HepG2 (cell line): ENCODE results near the gene ZNF17. TPM values are rescaled to one million over a fixed set of nuclear protein-coding genes. Genes with fewer than 3 reads are reported as not detected.

Source experiments
- BRF2 ChIP-seq: sonication (generic); formaldehyde crosslinking; IDR thresholded peaks from 2 replicates; pipeline ENCODE4 v1.8.1; 2022; ENCODE audit warnings: mild to moderate bottlenecking, missing genetic modification reagents
- GLMP ChIP-seq: sonication (generic); formaldehyde crosslinking; IDR thresholded peaks from 2 replicates; pipeline ENCODE4 v1.9.0; 2021; ENCODE audit warnings: missing genetic modification reagents, mild to moderate bottlenecking, borderline replicate concordance
- HNRNPL ChIP-seq: fragments of 200-400 bp; formaldehyde crosslinking; IDR thresholded peaks from 2 replicates; pipeline ENCODE4 v1.6.1; 2017; ENCODE audit warnings: mild to moderate bottlenecking, low read depth, low read length
- IKZF1 ChIP-seq: fragments of 450-650 bp; IDR thresholded peaks from 2 replicates; pipeline ENCODE4 v1.7.1; 2016
- MAFK ChIP-seq, 2 experiments: IDR thresholded peaks in 1 of 2; conservative IDR thresholded peaks in 1 of 2; 2 replicates each; pipeline ENCODE4 v1.6.1; 2011; ENCODE audit warnings: improper control_type of control experiment in 2 of 2, low read length in 2 of 2
- PLSCR1 ChIP-seq: sonication (generic); formaldehyde crosslinking; IDR thresholded peaks from 2 replicates; pipeline ENCODE4 v1.5.0; 2020; ENCODE audit warnings: missing genetic modification reagents, mild to moderate bottlenecking, borderline replicate concordance
- RBM39 ChIP-seq: fragments of 200-400 bp; formaldehyde crosslinking; IDR thresholded peaks from one replicate; pipeline ENCODE4 v1.6.1; 2018; ENCODE audit warnings: antibody characterized with exemption, mild to moderate bottlenecking, low read depth, low read length; ENCODE audit not compliant: poor library complexity, severe bottlenecking
- RERE ChIP-seq: IDR thresholded peaks from 2 replicates; pipeline ENCODE4 v1.6.1; 2016; ENCODE audit warnings: low read depth, missing genetic modification reagents, missing compliant biosample characterization
- TCF7L2 ChIP-seq: IDR thresholded peaks from 2 replicates; pipeline ENCODE4 v1.6.1; 2011; ENCODE audit warnings: mild to moderate bottlenecking, low read depth, low read length, moderate library complexity
- YY1 ChIP-seq: IDR thresholded peaks from 2 replicates; pipeline ENCODE4 v1.6.1; 2011; ENCODE audit warnings: low read length, low read depth, moderate library complexity, mild to moderate bottlenecking; ENCODE audit not compliant: insufficient read depth, insufficient replicate concordance
- ZBTB10 ChIP-seq: sonication (generic); formaldehyde crosslinking; IDR thresholded peaks from 2 replicates; pipeline ENCODE4 v1.4.0; 2020; ENCODE audit warnings: missing genetic modification reagents, borderline replicate concordance
- ZBTB7B ChIP-seq: sonication (generic); formaldehyde crosslinking; IDR thresholded peaks from 2 replicates; pipeline ENCODE4 v1.4.0; 2020; ENCODE audit warnings: missing genetic modification reagents
- ZFP36 ChIP-seq: fragments of 150-350 bp; IDR thresholded peaks from 2 replicates; pipeline ENCODE4 v1.6.1; 2018; ENCODE audit warnings: borderline replicate concordance, low read length, low read depth; ENCODE audit not compliant: partially characterized antibody
- ZNF383 ChIP-seq: sonication (generic); formaldehyde crosslinking; IDR thresholded peaks from 2 replicates; pipeline ENCODE4 v1.4.0; 2020; ENCODE audit warnings: missing genetic modification reagents, mild to moderate bottlenecking, borderline replicate concordance
- ZNF543 ChIP-seq: sonication (generic); formaldehyde crosslinking; IDR thresholded peaks from 2 replicates; pipeline ENCODE4 v1.4.0; 2020; ENCODE audit warnings: mild to moderate bottlenecking, missing genetic modification reagents
- ZSCAN20 ChIP-seq: sonication (generic); formaldehyde crosslinking; IDR thresholded peaks from 2 replicates; pipeline ENCODE4 v1.4.0; 2020; ENCODE audit warnings: missing genetic modification reagents, mild to moderate bottlenecking, borderline replicate concordance
- ZSCAN22 ChIP-seq: sonication (generic); formaldehyde crosslinking; IDR thresholded peaks from 2 replicates; pipeline ENCODE4 v1.4.0; 2020; ENCODE audit warnings: mild to moderate bottlenecking, missing genetic modification reagents
- polyA plus RNA-seq, 8 experiments: library from polyadenylated mRNA; depleted of rRNA in 3 of 8; stranded (reverse) in 7 of 8; unstranded in 1 of 8; fragments of >200 nt; fragmentation: Illumina TruSeq in 4 of 8; extraction: Trizol in 4 of 8; gene quantifications; 2 replicates each; pipeline versions ENCODE4 v1.2.1 to v1.2.3, GENCODE V29; 2011 to 2016; ENCODE audit warnings: low read depth in 4 of 8, missing spikeins in 1 of 8, mixed read lengths in 1 of 8; ENCODE audit not compliant: insufficient read depth in 1 of 8
- total RNA-seq, 5 experiments: library from RNA; depleted of rRNA; stranded (reverse); fragments of >200 nt; fragmentation: Illumina TruSeq; extraction: Trizol; gene quantifications; 2 replicates each; pipeline ENCODE4 v1.2.3, GENCODE V29; 2016; ENCODE audit warnings: low read depth in 1 of 5

The ZNF17 gene
- total and polyA plus RNA-seq, 2 of the 13 experiments (the other 11 are each of a cell fraction or from before 2014, with no cell fraction given) = 3.7 to 10.1 TPM

GRCh38 chr19:57362997-57363687, 47.8 kb upstream of the ZNF17 start, which contains the start of the genes TRAPPC2B and ZNF547 (continued):
- no peak; the same call in 1 of the 2 replicates for TF ChIP-seq RERE (CRISPR knock-in tag)
- no peak for TF ChIP-seq MAFK (conservative IDR thresholded peaks at IDR 0.05 in 1 of 2, IDR thresholded peaks at IDR 0.05 in 1 of 2; ENCODE audit: low read length in 2 of 2)
- no peak for TF ChIP-seq ZNF383 (CRISPR knock-in tag)
- TF ChIP-seq ZFP36 = no peak
- no peak for TF ChIP-seq ZSCAN22 (CRISPR knock-in tag)
- TF ChIP-seq RBM39 = no peak
- peak; percentile 84 for TF ChIP-seq YY1
- TF ChIP-seq ZSCAN20 (CRISPR knock-in tag) = no peak
- TF ChIP-seq ZBTB10 (CRISPR knock-in tag) = no peak
- no peak for TF ChIP-seq HNRNPL
- TF ChIP-seq ZBTB7B = no peak
- no peak for TF ChIP-seq TCF7L2
- no peak for TF ChIP-seq BRF2 (CRISPR knock-in tag)
- no peak for TF ChIP-seq PLSCR1
- TF ChIP-seq IKZF1 = no peak
- no peak for TF ChIP-seq ZNF543 (CRISPR knock-in tag)
- no peak for TF ChIP-seq GLMP (CRISPR knock-in tag)
